GM11168 (cell line): ENCODE results near the gene MACF1.

Experiments
- in situ Hi-C: fragments of 300-500 bp; cut with MboI; formaldehyde crosslinking; loops from one replicate; pipeline ENCODE4 v1.12.0; 2022; ENCODE audit warnings: low sequenced_read_pairs; ENCODE audit not compliant: unreplicated experiment

Gene MACF1

DNA sequence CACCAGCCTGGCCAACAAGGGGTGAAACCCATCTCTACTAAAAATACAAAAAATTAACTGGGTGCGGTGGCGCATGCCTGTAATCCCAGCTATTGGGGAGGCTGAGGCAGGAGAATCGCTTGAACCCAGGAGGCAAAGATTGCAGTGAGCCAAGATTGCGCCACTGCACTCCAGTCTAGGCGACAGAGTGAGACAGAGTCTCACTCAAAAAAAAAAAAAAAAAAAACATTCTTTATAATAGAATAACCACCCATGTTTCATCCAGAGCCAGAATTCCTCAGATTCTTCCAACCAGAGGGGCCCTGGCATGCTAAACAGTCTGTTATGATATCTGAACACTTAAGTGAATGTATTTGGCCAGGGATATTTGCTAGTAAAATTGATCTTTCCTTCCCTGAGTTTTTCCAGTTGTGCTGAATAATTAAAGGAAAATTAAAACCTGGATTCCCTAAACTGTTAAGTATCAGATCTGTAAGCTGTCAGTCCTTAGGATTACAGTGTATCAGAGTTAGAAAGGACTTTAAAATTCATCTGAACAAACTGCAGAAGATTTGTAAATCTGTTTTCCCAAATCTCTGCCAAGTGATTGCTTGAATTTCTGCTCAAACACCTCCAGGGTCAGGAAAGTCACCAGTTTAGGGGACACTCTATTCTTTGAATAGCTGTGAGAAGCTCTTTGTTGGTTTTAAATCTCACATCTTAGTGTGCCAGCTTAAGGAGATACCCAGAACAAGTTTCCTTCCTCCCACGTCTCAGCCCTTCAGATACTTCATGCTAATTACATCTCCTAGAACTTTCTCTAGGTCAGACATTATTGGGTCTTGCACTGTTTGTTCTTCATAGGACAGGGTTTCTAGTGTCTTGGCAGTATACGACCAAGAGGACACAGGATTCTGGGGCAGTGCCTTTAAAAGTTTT, 202.3 kb downstream of the MACF1 start:
- in situ Hi-C loops: no loop called here

DNA sequence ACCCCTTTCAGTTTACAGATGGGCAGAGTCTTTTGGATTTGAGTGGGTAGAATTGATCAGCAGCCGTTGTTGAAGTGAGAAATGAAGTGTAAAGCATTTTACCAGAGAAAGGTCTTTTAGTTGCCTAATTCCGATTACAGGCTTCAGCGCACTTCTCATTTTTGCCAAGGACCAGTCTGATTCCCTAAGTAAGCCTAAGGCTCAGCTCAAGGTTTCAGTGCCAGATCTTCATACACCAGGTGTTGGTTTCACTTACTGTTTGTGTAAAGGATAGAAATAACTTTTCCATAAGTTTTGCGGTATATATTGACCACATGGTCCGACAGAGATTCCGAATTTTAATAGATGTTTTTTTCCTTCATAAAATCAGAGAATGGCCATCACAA, 203.0 kb downstream of the MACF1 start:
- in situ Hi-C loops: no loop called here

DNA sequence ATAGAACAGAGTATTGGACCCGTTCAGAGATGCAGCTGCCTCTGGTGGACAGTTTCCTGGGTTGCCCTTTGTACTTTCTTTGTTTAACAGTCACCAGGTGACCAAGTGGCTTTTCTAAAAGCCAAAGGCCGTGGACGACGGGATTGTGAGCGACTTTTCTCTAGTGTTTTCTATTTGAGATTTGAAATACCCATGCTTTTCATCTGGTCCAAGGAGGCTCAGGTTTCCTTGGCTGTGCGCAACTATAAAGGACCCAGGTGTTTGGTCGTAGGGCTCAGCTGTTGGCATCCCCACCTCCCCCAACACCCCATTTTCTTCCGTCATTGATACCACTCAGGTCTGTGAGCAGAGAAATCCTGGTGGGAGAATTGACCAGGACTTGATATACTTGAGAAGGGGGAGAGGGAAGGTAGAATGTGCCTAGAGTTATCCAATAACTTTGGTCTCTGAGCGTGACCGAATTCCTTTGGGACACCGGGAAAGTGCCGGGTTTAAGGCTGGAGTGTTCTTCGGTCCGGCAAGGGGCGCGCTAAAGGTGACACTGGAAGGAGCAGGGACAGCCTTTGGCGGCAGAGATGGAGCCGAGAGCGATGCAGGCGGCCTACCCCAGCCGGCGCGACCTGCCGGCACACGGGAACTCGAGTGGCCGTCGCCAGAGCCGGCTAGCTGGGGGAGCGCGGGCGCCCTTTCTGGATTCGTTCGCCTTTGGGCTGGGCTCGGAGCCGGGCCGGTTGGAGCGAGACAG, 203.6 kb downstream of the MACF1 start:
- in situ Hi-C loops: no loop called here

DNA sequence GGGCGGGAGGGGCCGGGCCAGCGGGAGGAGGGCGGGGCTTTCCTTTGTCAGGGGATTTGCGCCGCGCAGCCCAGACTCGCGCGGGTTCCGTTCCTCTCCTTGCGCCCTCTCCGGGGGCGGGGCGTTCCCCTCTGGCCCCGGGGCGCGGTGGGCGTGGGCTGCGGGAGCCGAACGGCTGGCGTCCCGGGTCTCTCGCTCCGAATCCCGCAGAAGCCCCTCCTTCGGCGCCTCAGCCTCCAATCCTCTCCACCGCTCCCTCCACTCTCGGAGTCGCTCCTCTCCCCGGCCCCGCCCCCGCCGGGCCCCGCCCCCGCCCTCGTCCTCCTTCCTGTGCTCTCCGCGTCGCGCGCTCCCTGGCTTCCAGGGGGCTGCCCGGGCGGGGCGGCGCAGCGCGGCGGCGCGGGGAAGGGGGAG, 204.2 kb downstream of the MACF1 start:
- in situ Hi-C loops: no loop called here

DNA sequence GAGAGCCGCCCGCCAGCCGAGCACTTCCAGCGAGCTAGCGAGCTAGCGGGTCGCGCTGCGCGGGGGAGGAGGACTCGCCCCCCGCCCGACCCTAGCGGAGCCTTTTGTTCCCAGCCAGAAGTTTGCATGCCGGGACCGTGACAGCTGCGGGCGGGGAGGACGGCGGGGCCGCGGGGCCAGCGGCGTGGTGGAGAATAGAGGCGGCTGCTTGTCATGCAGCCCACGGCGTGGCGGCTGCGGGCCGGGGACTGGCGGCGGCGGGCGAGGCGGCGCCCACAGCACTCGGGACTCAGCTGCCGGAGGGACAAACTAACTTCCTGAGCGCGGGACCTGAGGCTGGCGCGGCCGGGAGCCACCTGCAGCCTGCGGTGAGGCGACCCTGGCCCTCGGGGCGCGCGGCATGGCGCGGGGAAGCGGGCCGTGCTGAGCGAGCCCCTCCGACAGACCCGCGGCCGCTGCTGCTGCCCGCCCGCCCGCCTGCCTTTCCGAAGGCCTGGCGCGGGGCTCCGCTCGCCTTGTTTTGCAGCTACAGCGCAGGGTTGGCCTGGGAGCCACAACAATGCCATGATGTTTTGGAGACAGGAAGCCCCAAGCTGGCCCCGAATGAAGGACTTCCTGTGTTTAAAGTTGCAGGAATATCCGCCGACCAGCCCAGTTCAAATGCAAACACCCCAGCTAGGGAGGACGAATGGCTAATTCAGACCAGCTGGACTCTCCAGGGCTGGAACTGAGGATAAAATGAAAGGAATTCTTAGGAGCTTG, 204.7 kb downstream of the MACF1 start:
- in situ Hi-C loops: no loop called here

DNA sequence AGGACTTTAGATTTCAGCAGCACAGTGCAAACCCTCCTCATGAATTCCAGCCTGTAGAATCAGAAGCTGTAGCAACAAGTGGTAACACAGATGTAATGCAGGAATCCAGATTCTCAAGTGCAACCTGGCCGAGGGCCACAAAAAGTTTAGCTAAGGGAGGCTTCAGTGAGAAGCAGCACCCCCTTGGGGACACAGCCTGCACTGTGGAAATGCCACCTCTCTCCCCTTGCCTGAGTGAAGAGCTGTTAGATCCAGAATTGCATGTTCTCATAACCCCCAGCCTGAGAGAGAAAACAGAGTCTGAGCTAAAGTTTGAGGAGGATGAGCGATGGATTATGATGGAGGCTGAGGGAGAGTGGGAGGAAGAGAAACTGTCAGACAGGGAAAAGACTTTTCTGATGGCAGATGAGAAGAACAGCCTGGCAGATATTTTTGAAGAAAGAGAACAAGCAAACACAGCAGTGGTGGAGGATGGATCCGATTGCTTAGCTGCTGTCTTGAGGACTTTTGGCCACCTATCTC, 206.5 kb downstream of the MACF1 start:
- in situ Hi-C loops: no loop called here

DNA sequence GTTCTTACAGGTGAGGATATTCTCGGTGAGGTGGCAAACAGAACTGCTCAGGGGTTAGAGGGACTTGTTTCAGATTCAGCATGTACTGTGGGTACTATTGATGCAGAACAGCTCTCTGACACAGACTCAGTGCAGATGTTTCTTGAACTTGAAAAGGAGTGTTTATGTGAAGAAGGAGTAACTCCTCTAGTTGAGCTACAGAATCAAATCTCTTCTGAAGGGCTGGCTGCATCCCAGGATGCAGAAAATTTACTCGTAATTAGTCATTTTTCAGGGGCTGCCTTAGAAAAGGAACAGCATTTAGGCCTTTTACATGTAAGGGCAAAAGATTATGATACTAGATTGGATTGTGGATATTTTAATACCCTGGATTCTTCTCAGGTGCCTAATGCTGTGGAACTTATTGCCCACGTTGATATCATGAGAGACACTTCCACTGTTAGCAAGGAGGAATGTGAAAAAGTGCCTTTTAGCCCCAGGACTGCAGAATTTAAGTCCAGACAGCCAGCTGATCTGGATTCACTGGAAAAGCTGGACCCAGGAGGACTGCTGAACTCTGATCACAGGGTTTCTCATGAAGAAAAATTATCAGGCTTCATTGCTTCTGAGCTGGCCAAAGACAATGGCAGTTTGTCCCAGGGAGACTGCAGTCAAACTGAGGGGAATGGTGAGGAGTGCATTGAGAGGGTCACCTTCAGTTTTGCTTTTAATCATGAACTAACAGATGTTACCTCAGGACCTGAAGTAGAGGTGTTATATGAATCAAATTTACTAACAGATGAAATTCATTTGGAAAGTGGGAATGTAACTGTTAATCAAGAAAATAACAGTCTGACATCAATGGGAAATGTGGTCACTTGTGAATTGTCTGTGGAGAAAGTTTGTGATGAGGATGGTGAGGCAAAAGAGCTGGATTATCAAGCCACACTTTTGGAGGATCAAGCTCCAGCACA, 207.3 kb downstream of the MACF1 start:
- in situ Hi-C loops: no loop called here

DNA sequence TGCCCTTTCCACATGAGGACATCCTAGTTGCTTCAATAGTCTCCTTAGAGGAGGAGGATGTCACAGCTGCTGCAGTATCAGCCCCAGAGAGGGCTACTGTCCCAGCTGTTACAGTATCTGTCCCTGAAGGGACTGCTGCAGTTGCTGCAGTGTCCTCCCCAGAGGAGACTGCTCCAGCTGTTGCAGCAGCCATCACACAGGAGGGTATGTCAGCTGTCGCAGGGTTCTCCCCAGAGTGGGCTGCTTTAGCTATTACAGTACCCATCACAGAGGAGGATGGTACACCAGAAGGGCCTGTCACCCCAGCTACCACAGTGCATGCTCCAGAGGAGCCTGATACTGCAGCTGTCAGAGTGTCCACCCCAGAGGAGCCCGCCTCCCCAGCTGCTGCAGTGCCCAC, 208.4 kb downstream of the MACF1 start:
- in situ Hi-C loops: no loop called here

DNA sequence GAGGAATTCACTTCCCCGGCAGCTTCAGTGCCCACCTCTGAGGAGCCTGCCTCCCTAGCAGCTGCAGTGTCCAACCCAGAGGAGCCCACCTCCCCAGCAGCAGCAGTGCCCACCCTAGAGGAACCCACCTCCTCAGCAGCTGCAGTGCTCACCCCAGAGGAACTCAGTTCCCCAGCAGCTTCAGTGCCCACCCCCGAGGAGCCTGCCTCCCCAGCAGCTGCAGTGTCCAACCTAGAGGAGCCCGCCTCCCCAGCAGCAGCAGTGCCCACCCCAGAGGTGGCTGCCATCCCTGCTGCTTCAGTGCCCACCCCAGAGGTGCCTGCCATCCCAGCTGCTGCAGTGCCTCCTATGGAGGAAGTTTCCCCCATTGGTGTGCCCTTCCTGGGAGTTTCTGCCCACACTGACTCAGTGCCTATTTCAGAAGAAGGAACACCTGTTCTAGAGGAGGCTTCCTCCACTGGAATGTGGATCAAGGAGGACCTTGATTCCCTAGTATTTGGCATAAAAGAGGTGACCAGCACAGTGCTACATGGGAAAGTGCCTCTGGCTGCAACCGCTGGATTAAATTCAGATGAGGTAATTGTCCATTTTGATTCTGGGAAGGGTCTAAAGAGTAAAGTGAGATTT, 209.5 kb downstream of the MACF1 start:
- in situ Hi-C loops: no loop called here

DNA sequence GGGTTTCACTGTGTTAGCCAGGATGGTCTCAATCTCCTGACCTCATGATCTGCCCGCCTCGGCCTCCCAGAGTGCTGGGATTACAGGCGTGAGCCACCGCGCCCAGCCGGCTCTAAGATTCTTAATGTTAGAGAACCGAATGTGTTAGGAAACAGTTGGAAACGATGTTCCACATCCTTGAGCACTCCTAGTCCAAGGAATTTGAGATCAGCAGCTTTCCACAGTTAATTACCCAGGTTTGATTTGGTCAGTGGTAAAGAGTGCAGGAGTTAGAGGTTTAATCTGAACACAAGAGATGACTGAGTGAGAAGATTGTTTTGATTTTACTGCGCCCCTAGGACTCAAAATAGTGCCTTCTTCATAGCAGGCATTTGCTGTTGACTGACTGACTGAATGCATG, 211.1 kb downstream of the MACF1 start:
- in situ Hi-C loops: no loop called here

DNA sequence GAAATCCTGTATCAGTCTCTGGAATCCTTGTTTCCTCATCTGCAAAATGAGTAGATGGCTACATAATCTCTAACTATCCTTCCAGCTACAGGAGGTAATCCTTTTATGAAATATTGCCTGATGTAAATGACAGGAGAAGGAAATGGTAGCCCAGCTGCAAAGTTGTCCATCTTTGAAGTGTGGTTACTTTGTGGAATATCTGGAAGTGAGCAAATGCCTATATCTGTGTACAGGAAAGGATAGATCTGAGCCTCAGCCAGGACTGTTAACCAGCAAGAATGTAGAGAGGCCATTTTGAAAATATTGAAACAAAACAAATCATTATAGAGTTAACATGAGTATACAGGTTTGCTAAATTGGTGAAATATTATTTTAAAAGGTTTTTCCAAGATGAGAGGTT, 212.1 kb downstream of the MACF1 start:
- in situ Hi-C loops: no loop called here

DNA sequence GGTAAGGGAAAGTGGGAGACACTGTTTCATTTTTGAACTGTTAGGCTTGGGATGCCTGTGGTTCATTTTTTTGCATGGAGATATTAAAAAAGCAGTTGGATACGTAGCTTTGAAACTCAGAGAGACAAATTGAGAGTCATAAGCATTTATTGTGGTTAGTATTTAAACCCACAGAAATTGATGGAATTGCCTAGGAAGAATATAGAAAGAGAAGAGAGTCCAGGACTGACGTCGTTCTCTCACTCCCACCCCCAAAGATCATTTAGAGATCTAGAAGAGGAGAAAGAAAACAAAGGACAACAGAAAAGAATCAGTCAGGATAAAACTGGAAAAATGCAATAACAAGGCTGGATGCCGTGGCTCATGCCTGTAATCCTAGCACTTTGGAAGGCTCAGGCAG, 213.7 kb downstream of the MACF1 start:
- in situ Hi-C loops: no loop called here

DNA sequence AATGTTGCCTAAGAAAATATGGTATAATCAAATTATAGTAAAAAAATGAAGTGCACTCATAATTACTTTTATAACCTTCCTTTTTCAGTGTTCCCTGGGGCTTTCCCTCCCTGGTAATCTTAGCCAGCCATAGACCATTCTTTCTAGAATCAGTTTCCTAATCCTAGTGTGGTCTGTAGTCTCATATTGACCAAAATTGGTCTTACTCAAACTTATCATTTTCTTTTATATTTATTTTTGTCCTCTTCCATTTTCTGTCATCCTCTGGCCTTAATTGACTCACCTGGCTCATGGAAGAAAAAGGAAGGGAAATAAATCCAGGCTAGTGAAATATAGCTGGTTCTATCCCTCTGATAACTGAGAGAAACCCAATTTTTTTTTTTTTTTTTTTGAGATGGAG, 216.0 kb downstream of the MACF1 start:
- in situ Hi-C loops: no loop called here

DNA sequence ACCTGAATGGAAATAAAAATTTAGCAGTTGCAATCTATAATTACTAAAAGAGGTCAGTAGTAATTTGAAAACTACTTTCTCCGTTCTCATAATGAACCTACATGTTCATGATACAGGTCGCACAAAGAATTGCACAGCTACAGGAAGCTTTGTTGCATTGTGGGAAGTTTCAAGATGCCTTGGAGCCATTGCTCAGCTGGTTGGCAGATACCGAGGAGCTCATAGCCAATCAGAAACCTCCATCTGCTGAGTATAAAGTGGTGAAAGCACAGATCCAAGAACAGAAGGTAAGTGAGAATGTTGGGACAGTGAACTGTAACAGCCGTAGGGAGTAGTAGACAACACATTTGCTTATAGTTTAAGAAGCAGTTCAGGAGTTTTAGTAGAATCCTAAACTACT, 218.1 kb downstream of the MACF1 start:
- in situ Hi-C loops: no loop called here

DNA sequence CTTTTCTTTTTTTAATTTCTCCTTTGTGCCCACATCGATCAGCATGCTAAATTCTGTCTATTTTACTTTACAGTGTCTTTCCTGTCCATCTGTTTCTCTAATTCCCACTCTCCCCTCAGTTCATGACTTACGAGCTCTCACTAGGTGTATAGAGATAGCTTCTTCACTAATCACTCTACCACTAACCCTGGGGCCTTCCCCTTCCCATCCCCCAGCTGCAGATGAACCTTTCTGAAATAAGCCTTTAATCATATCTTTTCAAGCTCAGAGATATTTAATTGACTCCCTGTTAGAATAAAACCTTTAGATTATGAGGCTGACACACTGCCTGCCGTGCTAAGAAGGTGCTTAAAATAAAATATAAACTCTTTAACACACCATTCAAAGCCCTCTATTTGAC, 220.7 kb downstream of the MACF1 start:
- in situ Hi-C loops: no loop called here

DNA sequence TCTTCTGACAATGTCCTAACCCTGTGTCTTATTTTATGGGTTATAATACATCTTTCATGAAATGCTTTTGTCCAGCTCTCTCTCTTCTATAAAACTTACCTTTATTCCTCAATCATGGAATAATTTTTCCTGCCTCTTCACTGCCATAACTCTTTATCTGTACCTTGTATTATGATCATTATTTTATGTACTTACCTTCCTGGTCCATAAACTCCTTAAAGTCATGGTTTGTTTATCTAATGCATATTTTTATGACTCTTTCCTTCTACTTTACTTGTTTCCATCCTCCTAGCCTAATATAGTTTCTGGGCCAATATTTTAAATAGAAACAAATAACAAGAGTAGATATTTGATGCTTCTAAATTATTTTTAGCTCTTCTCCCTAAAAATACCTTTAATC, 221.1 kb downstream of the MACF1 start:
- in situ Hi-C loops: no loop called here

DNA sequence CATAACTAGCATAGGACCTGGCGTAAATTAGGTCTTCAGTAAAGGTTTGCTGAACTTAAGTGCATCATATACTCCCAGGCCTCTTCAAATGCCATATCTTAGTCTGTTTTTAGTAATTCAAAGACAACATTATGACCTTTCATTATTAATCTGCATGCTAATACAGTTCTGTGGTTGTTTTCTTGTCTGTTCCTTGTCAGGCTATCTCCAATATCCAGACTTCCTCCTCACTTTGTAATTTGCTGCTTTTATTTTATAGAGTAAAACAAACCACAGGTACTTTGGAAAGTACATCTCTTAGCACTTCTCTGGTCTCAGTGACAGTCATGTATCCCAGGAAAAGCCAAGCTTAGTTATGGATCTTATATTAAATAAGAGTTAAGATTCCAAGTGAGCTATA, 221.9 kb downstream of the MACF1 start:
- in situ Hi-C loops: no loop called here

DNA sequence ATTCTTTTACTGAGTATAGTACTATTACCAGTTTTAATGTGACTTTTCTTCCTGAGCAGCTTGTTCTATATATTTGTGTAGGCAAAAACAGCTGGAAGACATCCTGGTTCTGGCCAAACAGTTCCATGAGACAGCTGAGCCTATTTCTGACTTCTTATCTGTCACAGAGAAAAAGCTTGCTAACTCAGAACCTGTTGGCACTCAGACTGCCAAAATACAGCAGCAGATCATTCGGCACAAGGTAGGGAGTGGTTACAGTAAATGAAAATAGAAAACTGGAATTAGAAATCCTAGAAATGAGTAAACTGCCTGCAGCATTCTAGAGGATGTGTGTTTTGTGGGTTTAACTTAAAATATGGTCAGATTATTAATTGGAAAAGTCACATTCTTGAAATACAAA, 222.9 kb downstream of the MACF1 start:
- in situ Hi-C loops: no loop called here

DNA sequence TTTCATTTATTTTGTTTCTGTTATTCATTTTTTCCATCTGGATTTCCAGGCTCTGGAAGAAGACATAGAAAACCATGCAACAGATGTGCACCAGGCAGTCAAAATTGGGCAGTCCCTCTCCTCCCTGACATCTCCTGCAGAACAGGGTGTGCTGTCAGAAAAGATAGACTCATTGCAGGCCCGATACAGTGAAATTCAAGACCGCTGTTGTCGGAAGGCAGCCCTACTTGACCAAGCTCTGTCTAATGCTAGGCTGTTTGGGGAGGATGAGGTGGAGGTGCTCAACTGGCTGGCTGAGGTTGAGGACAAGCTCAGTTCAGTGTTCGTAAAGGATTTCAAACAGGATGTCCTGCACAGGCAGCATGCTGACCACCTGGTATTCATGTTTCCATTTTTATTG, 223.4 kb downstream of the MACF1 start:
- in situ Hi-C loops: no loop called here
